GM12878 (cell line): ENCODE data around the gene CHRFAM7A. TPM values are rescaled to one million over a fixed set of nuclear protein-coding genes. Genes with fewer than 3 reads are reported as not detected.
"Not testable (repeated sequence)": the region's sequence is repeated elsewhere in the genome, so short reads cannot be mapped to it uniquely, and the experiment has no call there.

Experiments
- ATAC-seq: fragments of 200-7000 bp; cut with Tn5 transposase; 3 replicates; pipeline ENCODE4 v1.9.1; 2020; ENCODE audit warnings: mild to moderate bottlenecking, moderate library complexity
- Bru-seq: library from RNA; stranded (reverse); fragments of 400-500 nt; gene quantifications from one replicate; lab custom pipeline; 2021; lab: Mats Ljungman, UMichigan
- BruChase-seq, 2 experiments: library from RNA; stranded (reverse); fragments of 400-500 nt; gene quantifications; one replicate each; lab custom pipeline; 2021; lab: Mats Ljungman, UMichigan
- BruUV-seq: library from RNA; stranded (reverse); fragments of 400-500 nt; replicated peaks from 2 replicates; lab custom pipeline; 2021; lab: Mats Ljungman, UMichigan
- CTCF ChIA-PET: fragments of 300-600 bp; sonication (Branson Sonifier 250); formaldehyde crosslinking; extraction: SDS; loops from one replicate; lab custom pipeline; 2021; ENCODE audit warnings: inconsistent platforms; lab: Yijun Ruan, JAX
- POLR2A ChIA-PET: fragments of 350-600 bp; formaldehyde crosslinking; extraction: SDS; loops from one replicate; lab custom pipeline; 2021; ENCODE audit warnings: inconsistent platforms; lab: Charles Lee
- RAD21 ChIA-PET: fragments of 300-600 bp; sonication (Branson Sonifier 250); formaldehyde crosslinking; loops from one replicate; lab custom pipeline; 2023; ENCODE audit warnings: antibody characterized with exemption; ENCODE audit not compliant: unreplicated experiment; lab: Charles Lee
- SMC1A ChIA-PET: fragments of 300-600 bp; sonication (Branson Sonifier 250); formaldehyde crosslinking; loops from one replicate; lab custom pipeline; 2023; ENCODE audit not compliant: unreplicated experiment, uncharacterized antibody; lab: Charles Lee
- DNase-seq: peaks from one replicate; pipeline ENCODE4 v3.0.0-alpha.2; 2011; ENCODE audit warnings: low read depth, low spot score
- FAIRE-seq: peaks from 3 replicates; lab custom pipeline; 2011; peaks lifted over from hg19 to GRCh38; lab: Jason Lieb, UNC
- H2AFZ ChIP-seq: 2 replicates; pipeline ENCODE4 v1.6.0; 2011; ENCODE audit warnings: low read depth, low read length, control low read depth; ENCODE audit not compliant: control insufficient read depth
- H3K27ac ChIP-seq: 2 replicates; pipeline ENCODE4 v1.5.1; 2011; ENCODE audit warnings: control low read depth; ENCODE audit not compliant: control insufficient read depth, insufficient read depth
- H3K27me3 ChIP-seq, 2 experiments: replicated peaks in 1 of 2; 2 replicates each; pipeline versions ENCODE4 v1.6.0 to v1.6.1; 2011; ENCODE audit warnings: low read length in 1 of 2; ENCODE audit not compliant: control insufficient read depth in 2 of 2, insufficient read depth in 2 of 2
- H3K36me3 ChIP-seq, 2 experiments: 2 replicates each; pipeline ENCODE4 v1.5.1; 2011; ENCODE audit warnings: low read length in 1 of 2; ENCODE audit not compliant: control insufficient read depth in 2 of 2, insufficient read depth in 2 of 2
- H3K4me1 ChIP-seq: 2 replicates; pipeline ENCODE4 v1.6.1; 2011; ENCODE audit warnings: mild to moderate bottlenecking, low read length, moderate library complexity, mixed read lengths; ENCODE audit not compliant: control insufficient read depth, insufficient read depth
- H3K4me2 ChIP-seq: 2 replicates; pipeline ENCODE4 v1.6.0; 2011; ENCODE audit warnings: control low read depth; ENCODE audit not compliant: control insufficient read depth, insufficient read depth
- H3K4me3 ChIP-seq: fragments of 200-600 bp; sonication (generic); 2 replicates; pipeline ENCODE4 v1.5.1; 2016
- H3K79me2 ChIP-seq: 2 replicates; pipeline ENCODE4 v1.6.0; 2011; ENCODE audit warnings: low read length; ENCODE audit not compliant: control insufficient read depth, insufficient read depth
- H3K9ac ChIP-seq: 2 replicates; pipeline ENCODE4 v1.8.0; 2011; ENCODE audit warnings: low read length, control low read depth, mixed read lengths; ENCODE audit not compliant: control insufficient read depth, insufficient read depth
- H3K9me3 ChIP-seq: replicated peaks from 3 replicates; pipeline ENCODE4 v1.5.1; 2011; ENCODE audit warnings: mild to moderate bottlenecking, low read length; ENCODE audit not compliant: control insufficient read depth, insufficient read depth
- H4K20me1 ChIP-seq: 2 replicates; pipeline ENCODE4 v1.6.0; 2011; ENCODE audit not compliant: control insufficient read depth, insufficient read depth
- WGBS: methylation state at CpG from one replicate; pipeline ENCODE4 v1.1.6; 2016; ENCODE audit warnings: low lambda C conversion rate; ENCODE audit not compliant: insufficient replicate concordance, insufficient coverage; ENCODE audit errors: missing lambda C conversion rate; 5-methylcytosine and 5-hydroxymethylcytosine counted together
- in situ Hi-C: fragments of 300-500 bp; cut with MboI; formaldehyde crosslinking; loops from 9 replicates; pipeline ENCODE4 v1.14.3; 2018; ENCODE audit warnings: mixed read lengths
- intact Hi-C: fragments of 100-400 bp; cut with micrococcal nuclease; formaldehyde crosslinking; loops from one replicate; pipeline ENCODE4 v1.14.2; 2022; ENCODE audit not compliant: unreplicated experiment
- long read RNA-seq, 2 experiments: library from polyadenylated mRNA; unstranded; transcript quantifications; one replicate each; pipeline ENCODE4 v2.0.0, GENCODE V29; 2019 to 2020
- polyA minus RNA-seq, 3 experiments: library from RNA; depleted of rRNA, polyadenylated mRNA; stranded (reverse); fragments of >200 nt; gene quantifications; 2 replicates each; pipeline ENCODE4 v1.2.3, GENCODE V29; 2011
- polyA plus RNA-seq, 11 experiments: library from polyadenylated mRNA; depleted of rRNA in 4 of 11; unstranded in 6 of 11; stranded (reverse) in 5 of 11; fragments of >200 nt; fragmentation: Nextera tagmentation in 4 of 11; fragmentation: Illumina TruSeq in 1 of 11; extraction: Ambion mirVana in 4 of 11; extraction: Trizol in 1 of 11; gene quantifications; 1 replicate in 1 of 11; 2 replicates in 10 of 11; pipeline versions ENCODE4 v1.2.1 to v1.2.3, GENCODE V29; 2011 to 2016; ENCODE audit warnings: inconsistent platforms in 2 of 11, missing spikeins in 2 of 11, low read depth in 1 of 11
- total RNA-seq, 4 experiments: library from RNA; depleted of rRNA in 3 of 4; stranded (reverse); fragments of >200 nt in 3 of 4; fragmentation: Illumina TruSeq in 1 of 4; extraction: Trizol in 1 of 4; gene quantifications; 2 replicates each; pipeline versions ENCODE4 v1.2.1 to v1.2.3, GENCODE V29; 2013 to 2021

The CHRFAM7A gene
- 1.8 and 2.8 TPM in 2 replicates for total RNA-seq (2013; cell fraction: nucleolus; rRNA removed)
- 0.34 TPM in 1 of 2 replicates, not detected in the other for total RNA-seq (2014; rRNA removed)
- total RNA-seq (2014; rRNA removed; fragmentation: Illumina TruSeq; extraction: Trizol) = 0.58 TPM in 1 of 2 replicates, not detected in the other
- total RNA-seq (2021) = not detected in 2 replicates
- not detected for polyA plus RNA-seq (2011; ENCODE audit: low read depth)
- polyA plus RNA-seq (2011; rRNA removed) = 0.75 and 1.7 TPM in 2 replicates
- 0.33 and 0.48 TPM in 2 replicates for polyA plus RNA-seq (2011; cell fraction: cytosol; rRNA removed)
- 0.76 and 1.5 TPM in 2 replicates for polyA plus RNA-seq (2011; cell fraction: nucleus; rRNA removed)
- polyA plus RNA-seq (2012) = not detected in 2 replicates
- 0.25 TPM in 1 of 2 replicates, not detected in the other for polyA plus RNA-seq (2014; fragmentation: Illumina TruSeq; extraction: Trizol)
- polyA plus RNA-seq (2014; fragmentation: Nextera tagmentation; extraction: Ambion mirVana) = not detected
- 0.37 and 1.1 TPM in 2 replicates for polyA plus RNA-seq (2014; rRNA removed)
- not detected for polyA plus RNA-seq (2016; fragmentation: Nextera tagmentation; extraction: Ambion mirVana)
- 1.4 and 1.6 TPM in 2 replicates for polyA minus RNA-seq (2011; rRNA and poly(A)+ RNA removed)
- polyA minus RNA-seq (2011; cell fraction: cytosol; rRNA and poly(A)+ RNA removed) = not detected in 2 replicates
- polyA minus RNA-seq (2011; cell fraction: nucleus; rRNA and poly(A)+ RNA removed) = 1.3 and 3.1 TPM in 2 replicates
- percentile 12 among the genes with signal in this experiment for Bru-seq, nascent RNA
- percentile 4 among the genes with signal in this experiment for BruChase-seq, experiment 1, labeled RNA remaining after a 6-hour chase
- BruChase-seq, experiment 2, labeled RNA remaining after a 2-hour chase = percentile 11 among the genes with signal in this experiment
- long read RNA-seq, experiment 1, partial matches to known transcripts = 1 of 1 reads
- long read RNA-seq, experiment 1, other reads (novel, unspliced or antisense) = 0 of 1 reads
- long read RNA-seq, experiment 2 = 0 reads

- WGBS = no CpG with 5 or more reads among the region's 74 CpGs
- H3K27me3 ChIP-seq, intact Hi-C loops, H3K9ac ChIP-seq, H3K27ac ChIP-seq, SMC1A ChIA-PET, H3K9me3 ChIP-seq, H2AFZ ChIP-seq, H3K79me2 ChIP-seq, POLR2A ChIA-PET, H3K4me1 ChIP-seq, DNase-seq, H3K36me3 ChIP-seq, FAIRE-seq, CTCF ChIA-PET, BruUV-seq, H3K4me2 ChIP-seq, H4K20me1 ChIP-seq, RAD21 ChIA-PET, H3K4me3 ChIP-seq: not testable (repeated sequence)
- in situ Hi-C loops = loop anchor here (25.0 kb wide), 1 partner anchor 1744 kb away; no protein-coding TSS in a partner anchor
- peak; percentile 86 for ATAC-seq
Measured at GRCh38 chr15:30392766-30393663, at the start of gene CHRFAM7A. Gene CHRFAM7A (minus strand): TSS chr15:30393540. CDS start chr15:30383351, 10,189 bp downstream.

- not testable (repeated sequence) for BruUV-seq
Measured at GRCh38 chr15:30438348-30438747, 45.0 kb upstream of the CHRFAM7A start.

DNA sequence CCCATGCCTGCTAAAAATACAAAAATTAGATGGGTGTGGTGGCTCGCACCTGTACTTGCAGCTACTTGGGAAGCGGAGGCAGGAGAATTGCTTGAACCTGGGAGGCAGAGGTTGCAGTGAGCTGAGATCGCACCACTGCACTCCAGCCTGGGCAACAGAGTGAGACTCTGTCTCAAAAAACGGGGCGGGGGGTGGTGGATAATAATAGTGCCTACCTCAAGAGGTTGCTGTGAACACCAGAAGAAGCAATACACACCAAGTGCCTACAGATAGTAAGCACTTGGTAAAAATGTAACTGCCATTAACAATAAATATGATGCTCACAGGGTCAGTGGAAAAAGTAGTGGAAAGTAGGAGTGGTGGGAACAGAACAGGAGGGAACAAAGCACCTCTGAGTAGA, 42.5 kb upstream of the CHRFAM7A start:
- H3K4me3 ChIP-seq, H4K20me1 ChIP-seq, H3K27me3 ChIP-seq, SMC1A ChIA-PET, H3K36me3 ChIP-seq, FAIRE-seq, CTCF ChIA-PET, H3K27ac ChIP-seq, RAD21 ChIA-PET, H3K9ac ChIP-seq, H3K9me3 ChIP-seq, H3K4me1 ChIP-seq, BruUV-seq, DNase-seq, intact Hi-C loops, POLR2A ChIA-PET, in situ Hi-C loops, H3K79me2 ChIP-seq, H2AFZ ChIP-seq, ATAC-seq, H3K4me2 ChIP-seq: not testable (repeated sequence)
- 70% methylated on average over 3 of the region's 5 CpGs for WGBS

More at GRCh38 chr15:30438348-30438747, 45.0 kb upstream of the CHRFAM7A start:
- DNase-seq, ATAC-seq, H3K27me3 ChIP-seq, H3K9me3 ChIP-seq, H3K9ac ChIP-seq, H3K4me2 ChIP-seq, POLR2A ChIA-PET, H3K36me3 ChIP-seq, RAD21 ChIA-PET, SMC1A ChIA-PET, H3K79me2 ChIP-seq, intact Hi-C loops, H3K27ac ChIP-seq, FAIRE-seq, H2AFZ ChIP-seq, H4K20me1 ChIP-seq, H3K4me3 ChIP-seq, in situ Hi-C loops, CTCF ChIA-PET, H3K4me1 ChIP-seq: not testable (repeated sequence)
- WGBS = 0% methylated on average over 2 of the region's 3 CpGs
